HTR-8/SVneo (cell line): ENCODE measurements around the gene OXNAD1.

Experiments used
- DNase-seq: peaks from one replicate; pipeline ENCODE4 v3.0.0; 2011; ENCODE audit warnings: low spot score, mixed read lengths; ENCODE audit not compliant: insufficient read length
- FAIRE-seq: peaks from 2 replicates; lab custom pipeline; 2011; peaks lifted over from hg19 to GRCh38; lab: Jason Lieb, UNC

Gene OXNAD1

GRCh38 chr3:16349986-16350596 lies 85.1 kb downstream of the OXNAD1 start:
- no peak for DNase-seq
- FAIRE-seq = no peak

- DNase-seq (no peak), FAIRE-seq (no peak)
Observed at GRCh38 chr3:16350597-16351318, 85.7 kb downstream of the OXNAD1 start.

GRCh38 chr3:16352428-16352827 lies 87.4 kb downstream of the OXNAD1 start:
- DNase-seq (no peak), FAIRE-seq (no peak)

GRCh38 chr3:16354291-16354690 lies 89.3 kb downstream of the OXNAD1 start:
- FAIRE-seq (no peak), DNase-seq (no peak)
